Ovary (tissue), 9 donors: ENCODE measurements around the gene PHKB. TPM values are rescaled to one million over a fixed set of nuclear protein-coding genes. Genes with fewer than 3 reads are reported as not detected.

Experiments
- DNase-seq, 5 donors: peaks; one replicate each; pipeline ENCODE4 v3.0.0-alpha.2; 2019 to 2020
- H3K27ac ChIP-seq, 2 donors: fragments of 200-600 bp; one replicate each; pipeline versions ENCODE4 v1.5.1 to v1.8.0; 2019 to 2022
- H3K27me3 ChIP-seq: fragments of 200-600 bp; one replicate; pipeline ENCODE4 v1.8.0; 2022
- H3K36me3 ChIP-seq: fragments of 200-600 bp; sonication (generic); one replicate; pipeline ENCODE4 v1.5.1; 2019
- H3K4me1 ChIP-seq: one replicate; pipeline ENCODE4 v1.8.1; 2013; ENCODE audit warnings: mild to moderate bottlenecking, moderate library complexity; ENCODE audit not compliant: insufficient read depth
- H3K4me3 ChIP-seq: fragments of 200-600 bp; sonication (generic); one replicate; pipeline ENCODE4 v1.5.1; 2017
- H3K9me3 ChIP-seq, 2 donors: fragments of 200-600 bp in 1 of 2; sonication (generic) in 1 of 2; one replicate each; pipeline versions ENCODE4 v1.5.1 to v1.8.1; 2013 to 2019; ENCODE audit warnings: mild to moderate bottlenecking in 1 of 2, moderate library complexity in 1 of 2
- EP300 ChIP-seq: sonication (generic); formaldehyde crosslinking; IDR thresholded peaks from one replicate; pipeline ENCODE4 v1.6.1; 2017; ENCODE audit warnings: antibody characterized with exemption
- POLR2A ChIP-seq: fragments of 450-650 bp; IDR thresholded peaks from one replicate; pipeline ENCODE4 v1.6.1; 2017; ENCODE audit warnings: antibody characterized with exemption, mild to moderate bottlenecking, moderate library complexity
- WGBS, 3 donors: extraction: QIAGEN DNeasy Blood & Tissue Kit in 1 of 3; methylation state at CpG; one replicate each; pipeline versions ENCODE4 v1.1.5 to v1.1.7; 2013 to 2017; 5-methylcytosine and 5-hydroxymethylcytosine counted together
- intact Hi-C, 4 donors: fragments of 100-400 bp; cut with DNase I; formaldehyde crosslinking; loops; one replicate each; pipeline versions ENCODE4 v1.11.0 to v1.15.1; 2022 to 2023
- polyA plus RNA-seq, 2 donors: library from polyadenylated mRNA; stranded (reverse); fragments of 200-250 nt in 1 of 2; fragments of 350-450 nt in 1 of 2; fragmentation: Illumina TruSeq in 1 of 2; extraction: RNeasy Lipid Tissue Mini Kit (QIAGEN cat#74804) in 1 of 2; gene quantifications; one replicate each; pipeline ENCODE4 v1.2.3, GENCODE V29; 2013 to 2014
- total RNA-seq, 7 donors: library from RNA; depleted of rRNA in 2 of 7; stranded (reverse); fragments of >200 nt in 2 of 7; fragmentation: NEBNext Ultra II Directional in 3 of 7; extraction: Animal tissue kit (Norgen Biotek cat#: 25700) in 3 of 7; gene quantifications; one replicate each; pipeline versions ENCODE4 v1.1.0 to v1.2.4, GENCODE V29; 2016 to 2023
- TF ChIP-seq, protein P1 (sequence below), 3 donors: fragments of 450-650 bp in 2 of 3; fragments of 200-600 bp in 1 of 3; IDR thresholded peaks; one replicate each; pipeline versions ENCODE4 v1.5.1 to v1.8.0; 2016 to 2022; ENCODE audit warnings: antibody characterized with exemption in 3 of 3, mild to moderate bottlenecking in 1 of 3
- donor health status: DM: no; HTN: no; CAD: no; lungs with moderate emphysema.
- donor health status: DM: no; HTN: no; CAD: no.
- donor health status: Bipolar disorder and iron deficiency.
- donor health status: DM: yes; HTN: yes; CAD: no.
- donor health status: DM: no; HTN: no; CAD: no.
- donor health status: DM: yes; HTN: yes; CAD: no.

The PHKB gene
- total and polyA plus RNA-seq, 9 donors: 16.5 to 86.6 (median 59.4) TPM

- no peaks in the 10 kb centered on the region for H3K36me3 ChIP-seq
Measured at GRCh38 chr16:47638175-47638574, 177.0 kb downstream of the PHKB start.

DNA sequence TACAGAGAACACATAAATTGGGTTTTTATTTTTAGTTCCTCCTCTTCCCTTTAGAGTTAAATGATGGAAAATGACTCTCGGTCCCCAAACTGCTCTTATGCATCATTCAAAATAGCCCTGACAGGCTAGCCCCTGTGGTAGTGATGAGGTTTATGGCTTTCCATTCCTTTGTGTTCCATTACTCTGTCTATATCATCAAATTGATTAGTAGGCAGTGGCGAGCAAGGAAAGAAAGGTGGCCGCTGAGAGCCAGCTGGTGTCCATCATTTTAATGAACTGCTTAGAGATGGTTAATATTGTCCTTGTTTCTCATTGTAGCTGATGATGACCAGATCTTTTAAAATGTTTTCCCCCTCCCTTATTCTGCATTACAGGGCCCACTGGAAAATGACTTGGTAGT lies 179.5 kb downstream of the PHKB start:
- H3K27ac ChIP-seq: no peak overlapping the region
- H3K4me1 ChIP-seq: no peaks in the 10 kb centered on the region
- no peak overlapping the region for H3K4me3 ChIP-seq
- no peaks in the 10 kb centered on the region for H3K36me3 ChIP-seq
- no peaks in the 10 kb centered on the region for H3K9me3 ChIP-seq
- no peak for DNase-seq
- 91 to 99% (median 94%) methylated on average over 3 of the region's 3 CpGs for WGBS, 3 donors
- H3K27me3 ChIP-seq: no peaks in the 10 kb centered on the region
- TF ChIP-seq EP300: no peak
- no peak for TF ChIP-seq POLR2A
- TF ChIP-seq, protein P1, sequence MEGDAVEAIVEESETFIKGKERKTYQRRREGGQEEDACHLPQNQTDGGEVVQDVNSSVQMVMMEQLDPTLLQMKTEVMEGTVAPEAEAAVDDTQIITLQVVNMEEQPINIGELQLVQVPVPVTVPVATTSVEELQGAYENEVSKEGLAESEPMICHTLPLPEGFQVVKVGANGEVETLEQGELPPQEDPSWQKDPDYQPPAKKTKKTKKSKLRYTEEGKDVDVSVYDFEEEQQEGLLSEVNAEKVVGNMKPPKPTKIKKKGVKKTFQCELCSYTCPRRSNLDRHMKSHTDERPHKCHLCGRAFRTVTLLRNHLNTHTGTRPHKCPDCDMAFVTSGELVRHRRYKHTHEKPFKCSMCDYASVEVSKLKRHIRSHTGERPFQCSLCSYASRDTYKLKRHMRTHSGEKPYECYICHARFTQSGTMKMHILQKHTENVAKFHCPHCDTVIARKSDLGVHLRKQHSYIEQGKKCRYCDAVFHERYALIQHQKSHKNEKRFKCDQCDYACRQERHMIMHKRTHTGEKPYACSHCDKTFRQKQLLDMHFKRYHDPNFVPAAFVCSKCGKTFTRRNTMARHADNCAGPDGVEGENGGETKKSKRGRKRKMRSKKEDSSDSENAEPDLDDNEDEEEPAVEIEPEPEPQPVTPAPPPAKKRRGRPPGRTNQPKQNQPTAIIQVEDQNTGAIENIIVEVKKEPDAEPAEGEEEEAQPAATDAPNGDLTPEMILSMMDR (IDR thresholded peaks at IDR 0.05): no peak
- intact Hi-C loops: no loop called here

More at GRCh38 chr16:47638175-47638574, 177.0 kb downstream of the PHKB start:
- no peaks in the 10 kb centered on the region for H3K27me3 ChIP-seq
- intact Hi-C loops: no loop called here
- no peak for DNase-seq
- WGBS, 3 donors: 94 to 100% (median 100%) methylated on average over 1 of the region's 1 CpG
- H3K27ac ChIP-seq: no peak overlapping the region
- no peak overlapping the region for H3K4me3 ChIP-seq
- H3K4me1 ChIP-seq: no peaks in the 10 kb centered on the region
- no peaks in the 10 kb centered on the region for H3K9me3 ChIP-seq
- TF ChIP-seq POLR2A: no peak
- no peak for TF ChIP-seq EP300
- TF ChIP-seq, protein P1 (IDR thresholded peaks at IDR 0.05): no peak

DNA sequence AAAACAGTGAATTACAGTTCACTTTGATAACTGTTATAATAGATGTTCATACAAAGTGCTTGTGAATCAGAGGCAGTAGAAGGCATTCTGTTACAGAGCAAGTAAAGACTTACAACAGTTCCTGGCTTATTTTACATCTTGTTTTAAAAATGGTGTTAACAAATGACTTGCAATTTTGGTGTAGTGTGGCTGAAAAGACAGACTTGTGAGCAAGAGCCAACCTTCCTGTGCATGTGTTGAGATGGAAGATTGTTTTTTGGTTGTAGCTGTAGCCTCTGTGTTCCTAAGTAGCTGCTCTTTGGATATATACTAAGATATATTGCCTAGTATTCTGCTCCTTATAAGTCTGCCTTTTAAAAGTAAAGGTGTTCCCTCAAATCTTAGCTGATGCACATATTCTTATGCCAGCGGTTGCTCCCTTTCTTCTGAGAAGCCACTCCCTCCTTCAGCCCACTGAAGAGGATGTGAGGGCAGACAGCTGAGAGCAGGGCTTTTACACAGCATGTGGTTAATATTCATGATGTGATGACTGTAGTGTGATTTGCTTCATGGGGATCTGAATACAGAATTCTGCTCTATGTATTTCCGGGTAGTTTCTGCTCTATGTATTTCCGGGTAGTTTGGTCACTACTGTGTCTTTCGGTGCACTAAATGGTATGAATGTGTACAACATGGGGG lies 182.3 kb downstream of the PHKB start:
- no peaks in the 10 kb centered on the region for H3K27me3 ChIP-seq
- WGBS, 3 donors: 91 to 94% (median 93%) methylated on average over 4 of the region's 4 CpGs
- H3K4me1 ChIP-seq: no peaks in the 10 kb centered on the region
- H3K36me3 ChIP-seq: no peaks in the 10 kb centered on the region
- H3K9me3 ChIP-seq: no peaks in the 10 kb centered on the region
- intact Hi-C loops: no loop called here
- H3K4me3 ChIP-seq: no peak overlapping the region
- no peak overlapping the region for H3K27ac ChIP-seq
- no peak for DNase-seq
- TF ChIP-seq POLR2A: no peak
- TF ChIP-seq EP300: no peak
- TF ChIP-seq, protein P1 (IDR thresholded peaks at IDR 0.05): no peak

- no peaks in the 10 kb centered on the region for H3K9me3 ChIP-seq
- TF ChIP-seq EP300 (no peak), POLR2A (no peak)
- TF ChIP-seq, protein P1 (IDR thresholded peaks at IDR 0.05): no peak
- H3K36me3 ChIP-seq: no peaks in the 10 kb centered on the region
- 46 to 68% (median 65%) methylated on average over 2 of the region's 2 CpGs for WGBS, 3 donors
- no peaks in the 10 kb centered on the region for H3K27me3 ChIP-seq
- no peak overlapping the region for H3K4me3 ChIP-seq
- H3K27ac ChIP-seq: no peak overlapping the region
- intact Hi-C loops: no loop called here
- H3K4me1 ChIP-seq: no peaks in the 10 kb centered on the region
- DNase-seq: no peak
Measured at GRCh38 chr16:47644166-47644565, 183.0 kb downstream of the PHKB start.
